Motor neuron (in vitro differentiated cells): Measurements from ENCODE around the gene ZNF394. TPM values are rescaled to one million over a fixed set of nuclear protein-coding genes. Genes with fewer than 3 reads are reported as not detected.
"Not testable (repeated sequence)": the region's sequence is repeated elsewhere in the genome, so short reads cannot be mapped to it uniquely, and the experiment has no call there.

Experiments used
- ATAC-seq, 8 experiments: fragments of 200-7000 bp; cut with Tn5 transposase; replicated peaks in 6 of 8; 2 replicates each; pipeline ENCODE4 v1.8.0; 2021; ENCODE audit warnings: mild to moderate bottlenecking in 8 of 8, moderate library complexity in 8 of 8
- H3K27ac ChIP-seq, 2 donors: fragments of 250-450 bp; sonication (Bioruptor Pico); 2 replicates each; pipeline ENCODE4 v1.9.0; 2021; ENCODE audit warnings: antibody characterized with exemption in 2 of 2, mild to moderate bottlenecking in 2 of 2, moderate library complexity in 1 of 2
- H3K4me1 ChIP-seq, 2 donors: fragments of 250-450 bp; sonication (Bioruptor Pico); replicated peaks in 1 of 2; 2 replicates each; pipeline ENCODE4 v1.6.1; 2021; ENCODE audit warnings: antibody characterized with exemption in 2 of 2, mild to moderate bottlenecking in 2 of 2, moderate library complexity in 1 of 2
- H3K4me3 ChIP-seq, 5 donors: fragments of 250-450 bp; sonication (Bioruptor Pico); 2 replicates each; pipeline ENCODE4 v1.9.0; 2021; ENCODE audit warnings: antibody characterized with exemption in 5 of 5, mild to moderate bottlenecking in 5 of 5, moderate library complexity in 4 of 5
- WGBS, 10 experiments: fragments of 450-650 bp; shearing (Covaris generic); methylation state at CpG; one replicate each; pipeline ENCODE4 v1.0.0; 2022; 5-methylcytosine and 5-hydroxymethylcytosine counted together
- in situ Hi-C, 9 experiments: fragments of 400-800 bp; cut with MboI; loops; one replicate each; pipeline ENCODE4 v1.15.0; 2021; ENCODE audit warnings: low sequenced_read_pairs in 9 of 9, low pct_unique_long_range_greater_than_20kb in 2 of 9; ENCODE audit not compliant: unreplicated experiment in 9 of 9
- total RNA-seq, 8 experiments: library from RNA; unstranded; fragments of 300-600 nt; gene quantifications; 2 replicates each; pipeline versions ENCODE4 v1.2.3 to v1.2.4, GENCODE V29; 2022

The ZNF394 gene
- total RNA-seq, result 10 to 100 TPM; 17.0 to 34.9 (median 19.5) TPM

- peaks cover 9 to 14% of the 10 kb centered on the region in 2 donors for H3K4me1 ChIP-seq
- 0 to 9% (median 2%) methylated on average over 4 to 19 of the region's 68 CpGs; no CpG with 5 or more reads in 5 of the 10 experiments for WGBS, 10 experiments
- peak within 1 kb of the TSS; percentile 59 to 84 (median 76) for H3K4me3 ChIP-seq
- H3K27ac ChIP-seq, result peak within 1 kb of the TSS; percentile 63 to 87
- peak; percentile 34 to 55 (median 42) for ATAC-seq
- in situ Hi-C loops, result no loop called here
Measured at GRCh38 chr7:99499721-99500636, at the start of gene ZNF394. Gene ZNF394, minus strand, starts transcription at chr7:99500281. Its CDS starts 188 bp downstream, at chr7:99500093.

GRCh38 chr7:99549545-99549944 lies 49.5 kb upstream of the ZNF394 start:
- in situ Hi-C loops, H3K4me3 ChIP-seq, ATAC-seq, H3K27ac ChIP-seq: not testable (repeated sequence)
- peaks cover 5 to 11% of the 10 kb centered on the region in 2 donors for H3K4me1 ChIP-seq
- no CpG with 5 or more reads among the region's 2 CpGs for WGBS, 10 experiments

GRCh38 chr7:99545308-99545707 lies 45.2 kb upstream of the ZNF394 start:
- H3K27ac ChIP-seq, H3K4me1 ChIP-seq, in situ Hi-C loops, H3K4me3 ChIP-seq, ATAC-seq: not testable (repeated sequence)
- WGBS, 10 experiments, result 83 to 100% (median 97%) methylated on average over 1 to 4 of the region's 5 CpGs

- in situ Hi-C loops, result no loop called here
- 86 to 100% (median 96%) methylated on average over 1 to 5 of the region's 6 CpGs; no CpG with 5 or more reads in 3 of the 10 experiments for WGBS, 10 experiments
- H3K4me1 ChIP-seq, result no peaks in the 10 kb centered on the region
- no peak overlapping the region for H3K27ac ChIP-seq
- ATAC-seq, result no peak
- H3K4me3 ChIP-seq, result no peak overlapping the region
Measured at GRCh38 chr7:99543916-99544315, 43.8 kb upstream of the ZNF394 start.

DNA sequence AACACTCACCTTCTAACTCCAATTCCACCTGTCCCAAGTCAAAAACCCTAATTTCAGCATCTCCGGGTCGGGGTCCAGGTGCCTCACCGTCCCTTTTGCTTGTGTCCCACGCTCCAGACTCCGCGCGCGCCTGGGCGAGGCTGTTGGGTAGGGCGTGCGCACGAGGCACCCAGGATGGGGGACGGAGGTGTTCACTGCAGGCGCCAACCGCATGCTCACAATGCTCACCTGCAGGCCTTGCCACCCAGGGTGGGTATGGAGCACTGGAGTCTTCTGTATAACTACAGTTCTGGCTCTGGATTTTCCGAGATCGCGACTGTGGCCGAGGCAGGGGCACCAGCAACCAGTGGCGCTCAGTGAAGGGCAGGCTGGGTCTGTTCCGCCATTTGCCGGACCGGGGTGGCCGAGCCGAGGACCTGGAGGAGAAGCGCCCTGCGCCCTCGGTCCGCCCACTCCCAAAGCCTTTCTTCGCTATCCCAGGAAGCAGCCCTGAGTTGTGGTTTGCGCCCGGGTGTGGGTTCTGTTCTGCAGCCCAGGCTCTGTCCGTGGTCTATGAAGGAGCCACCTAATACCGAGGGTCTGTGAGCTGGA lies 43.1 kb upstream of the ZNF394 start:
- ATAC-seq, result peak in 1 of 8 experiments; percentile 21
- in situ Hi-C loops, result no loop called here
- no peaks in the 10 kb centered on the region for H3K4me1 ChIP-seq
- H3K4me3 ChIP-seq, result no peak overlapping the region
- 90 to 100% (median 98%) methylated on average over 2 to 12 of the region's 34 CpGs; no CpG with 5 or more reads in 4 of the 10 experiments for WGBS, 10 experiments
- no peak overlapping the region for H3K27ac ChIP-seq

GRCh38 chr7:99541212-99541611 lies 41.1 kb upstream of the ZNF394 start:
- no peak for ATAC-seq
- Histone ChIP-seq H3K4me3 (no peak overlapping the region), H3K4me1 (no peaks in the 10 kb centered on the region), H3K27ac (no peak overlapping the region)
- in situ Hi-C loops, result no loop called here
- 72 to 100% (median 92%) methylated on average over 1 to 8 of the region's 9 CpGs; no CpG with 5 or more reads in 1 of the 10 experiments for WGBS, 10 experiments

DNA sequence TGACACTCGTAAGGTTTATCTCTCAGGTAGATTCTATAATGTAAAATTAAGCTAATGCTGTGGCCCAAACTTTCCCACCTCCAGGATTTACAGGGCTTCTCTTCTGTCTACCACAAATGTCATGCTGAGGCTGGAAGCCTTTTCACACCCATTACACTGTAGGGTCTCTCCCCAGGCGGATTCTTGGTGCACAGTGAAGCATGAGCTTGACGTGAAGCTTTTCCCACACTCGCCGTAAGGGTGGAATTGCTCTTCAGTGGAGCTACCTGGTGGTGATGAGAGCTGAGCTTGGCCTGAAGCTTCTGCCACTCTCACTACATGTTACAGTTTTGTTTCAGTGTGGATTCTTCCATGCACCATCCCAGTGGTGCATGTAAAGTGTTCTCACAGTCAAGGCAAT lies 40.5 kb upstream of the ZNF394 start:
- H3K4me1 ChIP-seq, result no peaks in the 10 kb centered on the region
- ATAC-seq, result no peak
- in situ Hi-C loops, result no loop called here
- H3K4me3 ChIP-seq, result no peak overlapping the region
- 75 to 100% (median 94%) methylated on average over 1 to 5 of the region's 5 CpGs; no CpG with 5 or more reads in 5 of the 10 experiments for whole genome bisulfite sequencing, 10 experiments
- H3K27ac ChIP-seq, result no peak overlapping the region

GRCh38 chr7:99539213-99539811 lies 39.2 kb upstream of the ZNF394 start:
- Histone ChIP-seq H3K4me3 (no peak overlapping the region), H3K4me1 (no peaks in the 10 kb centered on the region), H3K27ac (no peak overlapping the region)
- no peak for ATAC-seq
- WGBS, 10 experiments, result 53 to 94% (median 76%) methylated on average over 2 to 7 of the region's 7 CpGs
- in situ Hi-C loops, result no loop called here

- in situ Hi-C loops, result no loop called here
- H3K27ac ChIP-seq, result no peak overlapping the region
- WGBS, 10 experiments, result 60 to 100% (median 86%) methylated on average over 1 to 2 of the region's 2 CpGs; no CpG with 5 or more reads in 5 of the 10 experiments
- ATAC-seq, result no peak
- H3K4me1 ChIP-seq, result no peaks in the 10 kb centered on the region
- no peak overlapping the region for H3K4me3 ChIP-seq
Measured at GRCh38 chr7:99535667-99536066, 35.6 kb upstream of the ZNF394 start.

DNA sequence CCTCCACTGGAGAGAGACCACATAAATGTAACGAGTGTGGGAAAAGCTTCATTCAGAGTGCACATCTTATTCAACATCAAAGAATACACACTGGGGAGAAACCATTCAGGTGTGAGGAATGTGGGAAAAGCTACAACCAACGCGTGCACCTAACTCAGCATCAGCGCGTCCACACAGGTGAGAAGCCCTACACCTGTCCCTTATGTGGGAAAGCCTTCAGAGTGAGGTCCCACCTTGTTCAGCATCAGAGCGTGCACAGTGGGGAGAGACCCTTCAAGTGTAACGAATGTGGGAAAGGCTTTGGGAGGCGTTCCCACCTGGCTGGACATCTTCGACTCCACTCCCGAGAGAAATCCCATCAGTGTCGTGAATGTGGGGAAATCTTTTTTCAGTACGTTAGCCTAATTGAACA lies 31.3 kb upstream of the ZNF394 start:
- no peak overlapping the region for H3K27ac ChIP-seq
- H3K4me1 ChIP-seq, result no peaks in the 10 kb centered on the region
- no peak overlapping the region for H3K4me3 ChIP-seq
- in situ Hi-C loops, result no loop called here
- no peak for ATAC-seq
- 87 to 100% (median 97%) methylated on average over 1 to 9 of the region's 12 CpGs; no CpG with 5 or more reads in 1 of the 10 experiments for WGBS, 10 experiments

GRCh38 chr7:99525713-99526440 lies 25.8 kb upstream of the ZNF394 start:
- no peak overlapping the region for H3K27ac ChIP-seq
- WGBS, 10 experiments, result 74 to 100% (median 94%) methylated on average over 3 to 13 of the region's 21 CpGs; no CpG with 5 or more reads in 2 of the 10 experiments
- H3K4me3 ChIP-seq, result no peak overlapping the region
- in situ Hi-C loops, result no loop called here
- ATAC-seq, result peak in 2 of 8 experiments; percentile 27 to 39
- no peaks in the 10 kb centered on the region for H3K4me1 ChIP-seq

GRCh38 chr7:99521399-99521798 lies 21.3 kb upstream of the ZNF394 start:
- in situ Hi-C loops, result no loop called here
- H3K4me3 ChIP-seq, result no peak overlapping the region
- H3K4me1 ChIP-seq, result no peaks in the 10 kb centered on the region
- H3K27ac ChIP-seq, result no peak overlapping the region
- 79 to 100% (median 93%) methylated on average over 2 to 3 of the region's 3 CpGs for WGBS, 10 experiments
- no peak for ATAC-seq
